ENCODE measurements around the gene UPP2. TPM values are rescaled to one million over a fixed set of nuclear protein-coding genes. Genes with fewer than 3 reads are reported as not detected.

UPP2 gene
- total and polyA plus RNA-seq, 2 of the 13 experiments (the other 11 are each of a cell fraction or from before 2014, with no cell fraction given), result 0.07 to 0.28 TPM

GRCh38 chr2:158131919-158132566 is 30.4 kb downstream of the UPP2 start (continued):
- no peak for TF ChIP-seq EEA1 (CRISPR knock-in tag; IDR thresholded peaks at IDR 0.05; ENCODE audit: borderline replicate concordance)
- no peak for TF ChIP-seq JDP2 (CRISPR knock-in tag; IDR thresholded peaks at IDR 0.05; ENCODE audit: borderline replicate concordance)
- peak; percentile 95; the same call in 1 of the 2 replicates for TF ChIP-seq RNF219 (CRISPR knock-in tag; IDR thresholded peaks at IDR 0.05)
- TF ChIP-seq HOXA9 (CRISPR knock-in tag; IDR thresholded peaks at IDR 0.05; ENCODE audit: borderline replicate concordance), result no peak
- 0 out of 2 replicates have a peak, but pooled peaks have one; percentile 23 for TF ChIP-seq ZNF232 (CRISPR knock-in tag; IDR thresholded peaks at IDR 0.05; ENCODE audit: borderline replicate concordance)
- no peak for TF ChIP-seq IKZF4 (CRISPR knock-in tag; IDR thresholded peaks at IDR 0.05; ENCODE audit: borderline replicate concordance, low read depth, not compliant biosample characterization)
- TF ChIP-seq SALL2 (CRISPR knock-in tag; IDR thresholded peaks at IDR 0.05), result no peak; the same call in 1 of the 2 replicates
- no peak for TF ChIP-seq HNRNPUL1 (IDR thresholded peaks at IDR 0.05; ENCODE audit: low read depth, low read length)
- TF ChIP-seq, protein P1, sequence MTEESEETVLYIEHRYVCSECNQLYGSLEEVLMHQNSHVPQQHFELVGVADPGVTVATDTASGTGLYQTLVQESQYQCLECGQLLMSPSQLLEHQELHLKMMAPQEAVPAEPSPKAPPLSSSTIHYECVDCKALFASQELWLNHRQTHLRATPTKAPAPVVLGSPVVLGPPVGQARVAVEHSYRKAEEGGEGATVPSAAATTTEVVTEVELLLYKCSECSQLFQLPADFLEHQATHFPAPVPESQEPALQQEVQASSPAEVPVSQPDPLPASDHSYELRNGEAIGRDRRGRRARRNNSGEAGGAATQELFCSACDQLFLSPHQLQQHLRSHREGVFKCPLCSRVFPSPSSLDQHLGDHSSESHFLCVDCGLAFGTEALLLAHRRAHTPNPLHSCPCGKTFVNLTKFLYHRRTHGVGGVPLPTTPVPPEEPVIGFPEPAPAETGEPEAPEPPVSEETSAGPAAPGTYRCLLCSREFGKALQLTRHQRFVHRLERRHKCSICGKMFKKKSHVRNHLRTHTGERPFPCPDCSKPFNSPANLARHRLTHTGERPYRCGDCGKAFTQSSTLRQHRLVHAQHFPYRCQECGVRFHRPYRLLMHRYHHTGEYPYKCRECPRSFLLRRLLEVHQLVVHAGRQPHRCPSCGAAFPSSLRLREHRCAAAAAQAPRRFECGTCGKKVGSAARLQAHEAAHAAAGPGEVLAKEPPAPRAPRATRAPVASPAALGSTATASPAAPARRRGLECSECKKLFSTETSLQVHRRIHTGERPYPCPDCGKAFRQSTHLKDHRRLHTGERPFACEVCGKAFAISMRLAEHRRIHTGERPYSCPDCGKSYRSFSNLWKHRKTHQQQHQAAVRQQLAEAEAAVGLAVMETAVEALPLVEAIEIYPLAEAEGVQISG (CRISPR knock-in tag; IDR thresholded peaks at IDR 0.05), result peak; percentile 35
- no peak for TF ChIP-seq ARNT (IDR thresholded peaks at IDR 0.05)
- TF ChIP-seq TIGD3 (CRISPR knock-in tag; IDR thresholded peaks at IDR 0.05; ENCODE audit: borderline replicate concordance), result no peak
- 0 out of 2 replicates have a peak, but pooled peaks have one; percentile 68 for TF ChIP-seq ZNF878 (CRISPR knock-in tag; IDR thresholded peaks at IDR 0.05)
- peak; percentile 80 for TF ChIP-seq RARA (CRISPR knock-in tag; IDR thresholded peaks at IDR 0.05)
- TF ChIP-seq ZBTB1 (CRISPR knock-in tag; IDR thresholded peaks at IDR 0.05; ENCODE audit: borderline replicate concordance), result no peak
- TF ChIP-seq, protein P2, sequence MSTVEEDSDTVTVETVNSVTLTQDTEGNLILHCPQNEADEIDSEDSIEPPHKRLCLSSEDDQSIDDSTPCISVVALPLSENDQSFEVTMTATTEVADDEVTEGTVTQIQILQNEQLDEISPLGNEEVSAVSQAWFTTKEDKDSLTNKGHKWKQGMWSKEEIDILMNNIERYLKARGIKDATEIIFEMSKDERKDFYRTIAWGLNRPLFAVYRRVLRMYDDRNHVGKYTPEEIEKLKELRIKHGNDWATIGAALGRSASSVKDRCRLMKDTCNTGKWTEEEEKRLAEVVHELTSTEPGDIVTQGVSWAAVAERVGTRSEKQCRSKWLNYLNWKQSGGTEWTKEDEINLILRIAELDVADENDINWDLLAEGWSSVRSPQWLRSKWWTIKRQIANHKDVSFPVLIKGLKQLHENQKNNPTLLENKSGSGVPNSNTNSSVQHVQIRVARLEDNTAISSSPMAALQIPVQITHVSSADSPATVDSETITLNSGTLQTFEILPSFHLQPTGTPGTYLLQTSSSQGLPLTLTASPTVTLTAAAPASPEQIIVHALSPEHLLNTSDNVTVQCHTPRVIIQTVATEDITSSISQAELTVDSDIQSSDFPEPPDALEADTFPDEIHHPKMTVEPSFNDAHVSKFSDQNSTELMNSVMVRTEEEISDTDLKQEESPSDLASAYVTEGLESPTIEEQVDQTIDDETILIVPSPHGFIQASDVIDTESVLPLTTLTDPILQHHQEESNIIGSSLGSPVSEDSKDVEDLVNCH (CRISPR knock-in tag; IDR thresholded peaks at IDR 0.05), result 0 out of 2 replicates have a peak, but pooled peaks have one; percentile 30
- peak in 1 of 2 experiments; percentile 36; a peak in 2 of 4 replicates for TF ChIP-seq HMGXB4 (CRISPR knock-in tag; IDR thresholded peaks at IDR 0.05; ENCODE audit: borderline replicate concordance in 1 of 2, low read depth in 1 of 2)
- TF ChIP-seq ZNF670 (CRISPR knock-in tag; IDR thresholded peaks at IDR 0.05; ENCODE audit: borderline replicate concordance), result peak; percentile 74; the same call in 1 of the 2 replicates
